ENCODE results near the gene CFAP161. TPM values are rescaled to one million over a fixed set of nuclear protein-coding genes. Genes with fewer than 3 reads are reported as not detected.

Gene CFAP161
- total RNA-seq, 1 experiment from 2014 or later, result 2.7 TPM

DNA sequence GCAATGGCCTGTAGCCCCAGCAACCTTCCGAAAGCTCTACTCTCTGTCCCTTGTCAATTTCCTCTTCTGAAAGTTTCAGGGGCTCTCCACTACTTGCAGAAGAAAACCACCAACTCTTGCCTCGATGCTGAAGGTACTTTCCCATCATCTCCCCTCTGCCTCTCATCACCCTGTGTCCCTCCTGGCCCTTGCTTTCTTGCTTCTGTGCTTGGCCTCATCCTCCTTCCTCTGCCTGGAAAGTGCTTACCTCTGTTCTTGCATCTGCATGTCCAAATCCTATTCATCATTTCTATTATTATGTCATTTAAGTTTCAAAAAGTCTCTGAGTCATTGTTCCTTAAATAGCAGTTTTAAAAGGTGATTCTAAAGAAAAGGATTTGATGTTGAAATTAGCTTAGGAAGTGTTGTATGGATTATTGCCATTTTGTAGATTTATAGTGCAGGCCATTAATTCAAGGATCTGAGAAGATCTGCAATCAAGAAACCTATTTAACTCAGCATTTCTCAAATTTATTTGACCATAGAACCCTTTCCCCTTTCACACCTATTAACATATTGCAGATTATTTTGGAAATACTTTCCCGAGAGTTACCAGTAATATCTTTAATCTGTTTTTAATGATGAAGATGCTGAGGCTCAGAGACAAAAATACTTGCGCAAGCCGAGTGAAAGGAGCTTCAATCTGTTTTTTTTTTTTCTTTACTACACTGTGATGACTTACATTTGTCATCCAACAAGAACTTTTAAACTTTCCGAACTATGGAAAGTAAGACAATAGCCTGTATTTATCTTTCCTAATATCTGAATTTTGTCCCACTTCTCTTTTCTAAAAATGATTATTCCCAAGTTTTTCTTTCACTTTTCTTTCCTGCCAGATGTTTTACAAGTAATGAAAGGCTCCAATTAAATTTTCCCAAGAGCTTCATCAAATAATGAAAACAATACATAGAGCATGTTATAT is 22.3 kb upstream of the CFAP161 start:
- no peak for ATAC-seq
- in situ Hi-C loops (cut with HindIII; ENCODE audit: low pct_unique_long_range_greater_than_20kb, low sequenced_read_pairs) (no loop called here), intact Hi-C loops (cut with micrococcal nuclease; ENCODE audit: unreplicated experiment) (no loop called here)
- Histone ChIP-seq H3K36me3 (ENCODE audit: control insufficient read depth, insufficient read depth, low read length) (no peaks in the 10 kb centered on the region), H3K4me1 (ENCODE audit: control insufficient read depth, insufficient read depth, low read length) (peaks cover 13% of the 10 kb centered on the region; the same call in 1 of the 2 replicates), H3K9me3 (ENCODE audit: control insufficient read depth, insufficient read depth, low read depth, low read length) (no peaks in the 10 kb centered on the region), H3K27ac (ENCODE audit: low read length) (no peak overlapping the region), H3K27me3 (ENCODE audit: control insufficient read depth, insufficient read depth, low read length) (peaks cover 9% of the 10 kb centered on the region; the same call in 1 of the 2 replicates), H3K4me3 (ENCODE audit: low read depth in 2 of 2, low read length in 2 of 2) (no peak overlapping the region)
- CTCF ChIA-PET, result no interaction called here
- no TSS peak for BruUV-seq (replicated peaks)
- DNase-seq (ENCODE audit: low read depth, low spot score), result no peak
- POLR2A ChIA-PET, result interaction anchor here (0.7 kb wide), 1 partner anchor 242 kb away, joined by 4 read pairs; no protein-coding TSS in a partner anchor
- TF ChIP-seq TCF7L2 (IDR thresholded peaks at IDR 0.05; ENCODE audit: low read depth, low read length) (no peak), POLR2AphosphoS5 (IDR thresholded peaks at IDR 0.05; ENCODE audit: low read depth, low read length) (no peak), CTCF (IDR thresholded peaks at IDR 0.05) (no peak), SIN3A (IDR thresholded peaks at IDR 0.05; ENCODE audit: borderline replicate concordance, insufficient read depth, low read depth, low read length) (no peak)
- TF ChIP-seq, protein P1, sequence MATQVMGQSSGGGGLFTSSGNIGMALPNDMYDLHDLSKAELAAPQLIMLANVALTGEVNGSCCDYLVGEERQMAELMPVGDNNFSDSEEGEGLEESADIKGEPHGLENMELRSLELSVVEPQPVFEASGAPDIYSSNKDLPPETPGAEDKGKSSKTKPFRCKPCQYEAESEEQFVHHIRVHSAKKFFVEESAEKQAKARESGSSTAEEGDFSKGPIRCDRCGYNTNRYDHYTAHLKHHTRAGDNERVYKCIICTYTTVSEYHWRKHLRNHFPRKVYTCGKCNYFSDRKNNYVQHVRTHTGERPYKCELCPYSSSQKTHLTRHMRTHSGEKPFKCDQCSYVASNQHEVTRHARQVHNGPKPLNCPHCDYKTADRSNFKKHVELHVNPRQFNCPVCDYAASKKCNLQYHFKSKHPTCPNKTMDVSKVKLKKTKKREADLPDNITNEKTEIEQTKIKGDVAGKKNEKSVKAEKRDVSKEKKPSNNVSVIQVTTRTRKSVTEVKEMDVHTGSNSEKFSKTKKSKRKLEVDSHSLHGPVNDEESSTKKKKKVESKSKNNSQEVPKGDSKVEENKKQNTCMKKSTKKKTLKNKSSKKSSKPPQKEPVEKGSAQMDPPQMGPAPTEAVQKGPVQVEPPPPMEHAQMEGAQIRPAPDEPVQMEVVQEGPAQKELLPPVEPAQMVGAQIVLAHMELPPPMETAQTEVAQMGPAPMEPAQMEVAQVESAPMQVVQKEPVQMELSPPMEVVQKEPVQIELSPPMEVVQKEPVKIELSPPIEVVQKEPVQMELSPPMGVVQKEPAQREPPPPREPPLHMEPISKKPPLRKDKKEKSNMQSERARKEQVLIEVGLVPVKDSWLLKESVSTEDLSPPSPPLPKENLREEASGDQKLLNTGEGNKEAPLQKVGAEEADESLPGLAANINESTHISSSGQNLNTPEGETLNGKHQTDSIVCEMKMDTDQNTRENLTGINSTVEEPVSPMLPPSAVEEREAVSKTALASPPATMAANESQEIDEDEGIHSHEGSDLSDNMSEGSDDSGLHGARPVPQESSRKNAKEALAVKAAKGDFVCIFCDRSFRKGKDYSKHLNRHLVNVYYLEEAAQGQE (IDR thresholded peaks at IDR 0.05; ENCODE audit: insufficient read depth in 1 of 2, low read depth in 2 of 2, low read length in 1 of 2), result no peak

DNA sequence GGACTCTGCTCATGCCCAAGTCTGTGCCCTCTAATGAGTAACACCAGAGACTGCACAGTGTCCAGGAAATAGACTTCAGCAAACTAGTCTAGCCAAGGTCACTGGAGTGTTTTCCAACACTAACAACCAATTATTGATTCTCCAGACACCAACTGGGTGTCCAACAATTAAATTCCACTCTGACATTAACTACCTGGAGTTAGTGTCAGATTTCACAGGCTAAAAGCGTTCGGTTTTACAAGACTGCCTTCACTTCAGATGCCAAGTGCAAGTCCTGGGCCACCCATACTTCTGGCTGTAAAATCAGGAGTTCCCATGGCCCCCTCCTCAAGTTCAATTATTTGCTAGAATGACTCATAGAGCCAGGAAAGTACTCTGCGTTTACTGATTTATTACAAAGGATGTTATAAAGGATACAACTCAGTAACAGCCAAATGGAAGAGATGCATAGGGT is 20.8 kb upstream of the CFAP161 start:
- DNase-seq (ENCODE audit: low read depth, low spot score) (no peak), ATAC-seq (no peak)
- peaks cover 13% of the 10 kb centered on the region; the same call in 1 of the 2 replicates for H3K4me1 ChIP-seq (ENCODE audit: control insufficient read depth, insufficient read depth, low read length)
- no peaks in the 10 kb centered on the region for H3K9me3 ChIP-seq (ENCODE audit: control insufficient read depth, insufficient read depth, low read depth, low read length)
- H3K27ac ChIP-seq (ENCODE audit: low read length), result no peak overlapping the region
- H3K4me3 ChIP-seq (ENCODE audit: low read depth in 2 of 2, low read length in 2 of 2), result no peak overlapping the region
- CTCF ChIA-PET, result interaction anchor here (0.8 kb wide), 1 partner anchor 153 kb away, joined by 3 read pairs; no protein-coding TSS in a partner anchor
- TF ChIP-seq TCF7L2 (IDR thresholded peaks at IDR 0.05; ENCODE audit: low read depth, low read length) (no peak), POLR2AphosphoS5 (IDR thresholded peaks at IDR 0.05; ENCODE audit: low read depth, low read length) (no peak), CTCF (IDR thresholded peaks at IDR 0.05) (no peak), SIN3A (IDR thresholded peaks at IDR 0.05; ENCODE audit: borderline replicate concordance, insufficient read depth, low read depth, low read length) (no peak)
- TF ChIP-seq, protein P1 (IDR thresholded peaks at IDR 0.05; ENCODE audit: insufficient read depth in 1 of 2, low read depth in 2 of 2, low read length in 1 of 2), result no peak
- H3K36me3 ChIP-seq (ENCODE audit: control insufficient read depth, insufficient read depth, low read length), result no peaks in the 10 kb centered on the region
- POLR2A ChIA-PET, result no interaction called here
- in situ Hi-C loops (cut with HindIII; ENCODE audit: low pct_unique_long_range_greater_than_20kb, low sequenced_read_pairs), result no loop called here
- intact Hi-C loops (cut with micrococcal nuclease; ENCODE audit: unreplicated experiment), result no loop called here
- BruUV-seq (replicated peaks), result no TSS peak
- H3K27me3 ChIP-seq (ENCODE audit: control insufficient read depth, insufficient read depth, low read length), result peaks cover 19% of the 10 kb centered on the region
